Measurements from ENCODE around the gene HSD17B1. TPM values are rescaled to one million over a fixed set of nuclear protein-coding genes. Genes with fewer than 3 reads are reported as not detected.

Gene HSD17B1
- polyA plus RNA-seq, 3 donors, result 0.19 to 0.72 (median 0.27) TPM

DNA sequence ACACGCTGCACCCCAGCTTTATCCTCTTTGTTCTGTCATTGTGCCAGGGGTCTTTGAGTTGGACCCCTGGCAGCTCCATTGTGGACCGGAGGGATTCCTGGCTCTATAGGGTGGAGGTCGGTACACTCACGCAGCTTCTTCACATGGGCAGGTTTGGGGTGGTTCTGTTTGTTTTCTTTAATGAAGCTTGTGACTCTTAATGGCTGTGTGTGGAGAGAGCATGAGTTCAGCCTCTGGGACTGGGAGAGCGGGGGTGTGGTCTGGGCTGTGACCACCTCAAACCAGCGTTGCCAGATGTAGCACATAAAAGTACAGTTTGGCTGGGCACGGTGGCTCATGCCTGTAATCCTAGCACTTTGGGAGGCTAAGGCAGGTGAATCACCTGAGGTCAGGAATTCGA, 37.9 kb upstream of the HSD17B1 start:
- no peak overlapping the region for H3K4me3 Mint-ChIP-seq
- no peak for DNase-seq
- Histone ChIP-seq H3K4me3 (replicated peaks in 1 of 3; ENCODE audit: low read depth in 2 of 3, low read length in 3 of 3) (no peak overlapping the region), H3K4me1 (ENCODE audit: control insufficient read depth in 1 of 2, insufficient read depth in 2 of 2, low read length in 2 of 2) (peaks cover 30 to 31% of the 10 kb centered on the region in 2 donors), H4K20me1 (ENCODE audit: insufficient read depth, low read length) (peaks cover 56% of the 10 kb centered on the region), H3K27me3 (ENCODE audit: control insufficient read depth in 2 of 2, insufficient read depth in 2 of 2, low read length in 2 of 2) (no peaks in the 10 kb centered on the region), H3K79me2 (ENCODE audit: insufficient read depth, low read length) (no peaks in the 10 kb centered on the region), H3K27ac (ENCODE audit: low read depth in 1 of 2, low read length in 2 of 2) (no peak overlapping the region), H3K36me3 (replicated peaks in 1 of 2; ENCODE audit: control insufficient read depth in 1 of 2, insufficient read depth in 2 of 2, low read length in 2 of 2) (peaks cover 39 to 65% of the 10 kb centered on the region in 2 donors), H3K9me3 (replicated peaks in 1 of 2; ENCODE audit: control insufficient read depth in 1 of 2, insufficient read depth in 1 of 2, low read length in 2 of 2) (no peaks in the 10 kb centered on the region), H3K4me2 (replicated peaks; ENCODE audit: extremely low read depth, low read length, poor library complexity, severe bottlenecking) (no peak overlapping the region), H3K9ac (ENCODE audit: insufficient read depth, low read length, poor library complexity, severe bottlenecking) (no peak overlapping the region), H2AFZ (ENCODE audit: insufficient read depth, low read depth, low read length, poor library complexity, severe bottlenecking) (no peak overlapping the region)
- peaks cover 64 to 80% of the 10 kb centered on the region in 2 donors for H3K36me3 Mint-ChIP-seq
- H3K4me1 Mint-ChIP-seq, result peaks cover 30% of the 10 kb centered on the region
- H3K9me3 Mint-ChIP-seq, result peaks cover 0 to 3% (median 0%) of the 10 kb centered on the region in 7 donors
- H3K27ac Mint-ChIP-seq, result peak overlapping the region in 1 of 7 donors; percentile 43
- 95% methylated on average over 7 of the region's 8 CpGs for WGBS (ENCODE audit: insufficient coverage)
- H3K27me3 Mint-ChIP-seq (ENCODE audit: low read depth in 3 of 3), result peaks cover 0 to 5% (median 1%) of the 10 kb centered on the region in 3 donors
- no peak for TF ChIP-seq CTCF (IDR thresholded peaks at IDR 0.05)
- intact Hi-C loops (cut with micrococcal nuclease), result loop anchor here (5.0 to 10.0 kb wide), 4 partner anchors 58 to 193 kb away; partner anchors contain the start of genes ATP6V0A1 (in 1 of the 2) and CAVIN1 (in 1 of the 2)

- 0% methylated on average over 1 of the region's 9 CpGs for WGBS (ENCODE audit: insufficient coverage)
- H3K9ac ChIP-seq (ENCODE audit: insufficient read depth, low read length, poor library complexity, severe bottlenecking), result no peak overlapping the region
Measured at GRCh38 chr17:42517516-42517915, 35.2 kb upstream of the HSD17B1 start.

More at GRCh38 chr17:42517516-42517915, 35.2 kb upstream of the HSD17B1 start:
- Histone ChIP-seq H3K36me3 (replicated peaks in 1 of 2; ENCODE audit: control insufficient read depth in 1 of 2, insufficient read depth in 2 of 2, low read length in 2 of 2) (peaks cover 45 to 65% of the 10 kb centered on the region in 2 donors), H2AFZ (ENCODE audit: insufficient read depth, low read depth, low read length, poor library complexity, severe bottlenecking) (no peak overlapping the region), H3K9me3 (replicated peaks in 1 of 2; ENCODE audit: control insufficient read depth in 1 of 2, insufficient read depth in 1 of 2, low read length in 2 of 2) (no peaks in the 10 kb centered on the region), H3K4me2 (replicated peaks; ENCODE audit: extremely low read depth, low read length, poor library complexity, severe bottlenecking) (peak overlapping the region; percentile 14), H3K4me1 (ENCODE audit: control insufficient read depth in 1 of 2, insufficient read depth in 2 of 2, low read length in 2 of 2) (peaks cover 36 to 38% of the 10 kb centered on the region in 2 donors), H3K79me2 (ENCODE audit: insufficient read depth, low read length) (no peaks in the 10 kb centered on the region), H4K20me1 (ENCODE audit: insufficient read depth, low read length) (peaks cover 66% of the 10 kb centered on the region), H3K27ac (ENCODE audit: low read depth in 1 of 2, low read length in 2 of 2) (peak overlapping the region in 1 of 2 donors; percentile 68), H3K27me3 (ENCODE audit: control insufficient read depth in 2 of 2, insufficient read depth in 2 of 2, low read length in 2 of 2) (no peaks in the 10 kb centered on the region), H3K4me3 (replicated peaks in 1 of 3; ENCODE audit: low read depth in 2 of 3, low read length in 3 of 3) (no peak overlapping the region)
- intact Hi-C loops (cut with micrococcal nuclease), result loop anchor here (5.0 to 10.0 kb wide), 4 partner anchors 60 to 195 kb away; partner anchors contain the start of genes ATP6V0A1 (in 1 of the 2) and CAVIN1 (in 1 of the 2)
- Mint-ChIP-seq H3K36me3 (peaks cover 61 to 85% of the 10 kb centered on the region in 2 donors), H3K27me3 (ENCODE audit: low read depth in 3 of 3) (peaks cover 1 to 5% (median 3%) of the 10 kb centered on the region in 3 donors), H3K4me3 (no peak overlapping the region), H3K27ac (peak overlapping the region in 6 of 7 donors; percentile 38 to 93 (median 70)), H3K4me1 (peaks cover 41% of the 10 kb centered on the region), H3K9me3 (no peaks in the 10 kb centered on the region)
- peak; percentile 97 for TF ChIP-seq CTCF (IDR thresholded peaks at IDR 0.05)
- DNase-seq, result peak; percentile 78 to 84 (median 81)

All from CD14-positive monocyte (primary cell).